IMR-90 (cell line): ENCODE results near the gene MRPS26. TPM values are rescaled to one million over a fixed set of nuclear protein-coding genes. Genes with fewer than 3 reads are reported as not detected.
A peak's percentile ranks its signal among the peaks of the same experiment; 100 is the strongest.

Experiments used
- ATAC-seq: fragments of 200-7000 bp; cut with Tn5 transposase; 2 replicates; pipeline ENCODE4 v1.9.1; 2020; ENCODE audit warnings: low read depth, mild to moderate bottlenecking, moderate library complexity
- BruUV-seq: library from RNA; stranded (reverse); fragments of 400-500 nt; replicated peaks from 2 replicates; lab custom pipeline; 2021; lab: Mats Ljungman, UMichigan
- CTCF ChIA-PET: fragments of 300-600 bp; formaldehyde crosslinking; extraction: SDS; loops from one replicate; lab custom pipeline; 2021; ENCODE audit warnings: antibody characterized with exemption; lab: Yijun Ruan, JAX
- POLR2A ChIA-PET: fragments of 300-600 bp; sonication (Branson Sonifier 250); formaldehyde crosslinking; loops from one replicate; lab custom pipeline; 2022; ENCODE audit warnings: antibody characterized with exemption; ENCODE audit not compliant: unreplicated experiment; lab: Charles Lee
- DNase-seq: peaks from one replicate; pipeline ENCODE4 v3.0.0; 2013
- H2AFZ ChIP-seq: replicated peaks from 2 replicates; pipeline ENCODE3; 2013; ENCODE audit warnings: low read length, mild to moderate bottlenecking; ENCODE audit not compliant: poor library complexity
- H2AK5ac ChIP-seq: 2 replicates; pipeline ENCODE4 v1.6.1; 2013; ENCODE audit warnings: low read depth, low read length, inconsistent platforms
- H2AK9ac ChIP-seq: replicated peaks from 2 replicates; pipeline ENCODE3; 2013; ENCODE audit warnings: mild to moderate bottlenecking, low read depth, low read length, moderate library complexity; ENCODE audit not compliant: poor library complexity
- H2BK120ac ChIP-seq: 2 replicates; pipeline ENCODE4 v1.6.1; 2013; ENCODE audit warnings: low read depth, low read length, inconsistent platforms
- H2BK15ac ChIP-seq: 3 replicates; pipeline ENCODE4 v1.6.1; 2013; ENCODE audit warnings: low read depth, low read length, inconsistent platforms
- H2BK20ac ChIP-seq: 2 replicates; pipeline ENCODE4 v1.6.1; 2013; ENCODE audit warnings: low read depth, mild to moderate bottlenecking, inconsistent platforms, low read length, moderate library complexity
- H2BK5ac ChIP-seq: 2 replicates; pipeline ENCODE4 v1.6.1; 2013; ENCODE audit warnings: mild to moderate bottlenecking, low read depth, low read length, inconsistent platforms; ENCODE audit not compliant: poor library complexity, severe bottlenecking
- H3K14ac ChIP-seq: replicated peaks from 2 replicates; pipeline ENCODE4 v1.6.1; 2013; ENCODE audit warnings: low read depth, low read length, inconsistent platforms
- H3K18ac ChIP-seq: 2 replicates; pipeline ENCODE4 v1.6.1; 2013; ENCODE audit warnings: low read depth, low read length, control low read depth
- H3K23ac ChIP-seq: 2 replicates; pipeline ENCODE4 v1.6.1; 2013; ENCODE audit warnings: low read depth, low read length, inconsistent platforms
- H3K27ac ChIP-seq: 2 replicates; pipeline ENCODE4 v1.5.1; 2013; ENCODE audit warnings: mild to moderate bottlenecking, control low read depth, low read length; ENCODE audit not compliant: insufficient read depth
- H3K27me3 ChIP-seq: 2 replicates; pipeline ENCODE4 v1.6.1; 2013; ENCODE audit warnings: low read length; ENCODE audit not compliant: control insufficient read depth, insufficient read depth
- H3K36me3 ChIP-seq: 2 replicates; pipeline ENCODE4 v1.6.1; 2013; ENCODE audit warnings: low read length, mixed read lengths; ENCODE audit not compliant: control insufficient read depth, insufficient read depth
- H3K4ac ChIP-seq: 2 replicates; pipeline ENCODE4 v1.6.1; 2013; ENCODE audit warnings: low read depth, low read length, inconsistent platforms
- H3K4me1 ChIP-seq: 2 replicates; pipeline ENCODE4 v1.6.1; 2013; ENCODE audit warnings: low read length, mixed read lengths; ENCODE audit not compliant: control insufficient read depth, insufficient read depth
- H3K4me2 ChIP-seq: 2 replicates; pipeline ENCODE4 v1.6.1; 2013; ENCODE audit warnings: low read depth, mild to moderate bottlenecking, control low read depth, low read length, moderate library complexity
- H3K4me3 ChIP-seq: 2 replicates; pipeline ENCODE4 v1.5.1; 2013; ENCODE audit warnings: low read depth, mild to moderate bottlenecking, control low read depth, low read length, moderate library complexity; ENCODE audit not compliant: insufficient read depth
- H3K56ac ChIP-seq: 2 replicates; pipeline ENCODE4 v1.6.1; 2013; ENCODE audit warnings: low read length, inconsistent platforms; ENCODE audit not compliant: insufficient read depth; ENCODE audit errors: extremely low read depth
- H3K79me1 ChIP-seq, 2 experiments: 2 replicates each; pipeline ENCODE4 v1.6.1; 2013; ENCODE audit warnings: low read length in 2 of 2, inconsistent platforms in 1 of 2, low read depth in 1 of 2
- H3K9ac ChIP-seq: 2 replicates; pipeline ENCODE4 v1.6.1; 2013; ENCODE audit warnings: low read depth, low read length, control low read depth
- H3K9me1 ChIP-seq: 2 replicates; pipeline ENCODE4 v1.6.1; 2013; ENCODE audit warnings: low read length, inconsistent platforms; ENCODE audit not compliant: insufficient read depth
- H3K9me3 ChIP-seq: 2 replicates; pipeline ENCODE4 v1.6.1; 2013; ENCODE audit warnings: low read length; ENCODE audit not compliant: control insufficient read depth, insufficient read depth
- H4K20me1 ChIP-seq: 2 replicates; pipeline ENCODE4 v1.6.1; 2013; ENCODE audit warnings: low read length, inconsistent platforms; ENCODE audit not compliant: insufficient read depth
- H4K5ac ChIP-seq: 2 replicates; pipeline ENCODE4 v1.6.1; 2013; ENCODE audit warnings: mild to moderate bottlenecking, low read depth, low read length, control low read depth
- H4K8ac ChIP-seq, 2 experiments: 2 replicates each; pipeline ENCODE4 v1.6.1; 2013; ENCODE audit warnings: low read depth in 2 of 2, low read length in 2 of 2, control low read depth in 1 of 2, inconsistent platforms in 1 of 2
- H4K91ac ChIP-seq: 2 replicates; pipeline ENCODE4 v1.6.1; 2013; ENCODE audit warnings: low read depth, low read length, inconsistent platforms; ENCODE audit not compliant: insufficient read depth
- BHLHE40 ChIP-seq: fragments of 150-350 bp; IDR thresholded peaks from 2 replicates; pipeline ENCODE4 v1.6.1; 2016; ENCODE audit warnings: mild to moderate bottlenecking, low read depth, low read length
- CEBPB ChIP-seq: IDR thresholded peaks from 2 replicates; pipeline ENCODE4 v1.6.1; 2012; ENCODE audit warnings: low read depth, low read length, improper control_type of control experiment
- CHD1 ChIP-seq: IDR thresholded peaks from 2 replicates; pipeline ENCODE4 v1.6.1; 2012; ENCODE audit warnings: low read depth, low read length, improper control_type of control experiment
- ELK1 ChIP-seq: fragments of 150-350 bp; IDR thresholded peaks from 2 replicates; pipeline ENCODE4 v1.6.1; 2016; ENCODE audit warnings: low read depth, mild to moderate bottlenecking, low read length, moderate library complexity, borderline replicate concordance
- MXI1 ChIP-seq: IDR thresholded peaks from 2 replicates; pipeline ENCODE4 v1.6.1; 2012; ENCODE audit warnings: low read depth, mild to moderate bottlenecking, low read length, moderate library complexity, borderline replicate concordance
- POLR2A ChIP-seq: IDR thresholded peaks from 2 replicates; pipeline ENCODE4 v1.6.1; 2012; ENCODE audit warnings: mild to moderate bottlenecking, low read depth, low read length
- RCOR1 ChIP-seq: IDR thresholded peaks from 2 replicates; pipeline ENCODE4 v1.6.1; 2012; ENCODE audit warnings: mild to moderate bottlenecking, low read length, improper control_type of control experiment; ENCODE audit not compliant: insufficient replicate concordance
- WGBS, 2 experiments: methylation state at CpG; one replicate each; pipeline versions ENCODE4 v1.1.5 to v1.1.7; 2013; ENCODE audit warnings: missing lambda C conversion rate in 2 of 2; ENCODE audit not compliant: insufficient read length in 1 of 2; ENCODE audit errors: extremely low coverage in 2 of 2; 5-methylcytosine and 5-hydroxymethylcytosine counted together
- dilution Hi-C: fragments of 300-500 bp; cut with HindIII; formaldehyde crosslinking; loops from one replicate; pipeline ENCODE4 v1.14.3; 2018; ENCODE audit warnings: low sequenced_read_pairs; ENCODE audit not compliant: unreplicated experiment
- in situ Hi-C: fragments of 300-500 bp; cut with MboI; formaldehyde crosslinking; loops from 3 replicates; pipeline ENCODE4 v1.14.3; 2019; ENCODE audit warnings: low sequenced_read_pairs, inconsistent platforms, mixed read lengths
- intact Hi-C: fragments of 100-400 bp; cut with micrococcal nuclease; formaldehyde crosslinking; loops from 2 replicates; pipeline ENCODE4 v1.10.0; 2022
- polyA plus RNA-seq, 3 experiments: library from polyadenylated mRNA; depleted of rRNA; stranded (reverse); fragments of >200 nt; gene quantifications; 2 replicates each; pipeline ENCODE4 v1.2.3, GENCODE V29; 2012; ENCODE audit warnings: low replicate concordance in 1 of 3
- total RNA-seq: library from RNA; depleted of rRNA; stranded (reverse); fragments of >200 nt; gene quantifications from 2 replicates; pipeline ENCODE4 v1.2.3, GENCODE V29; 2012
- TF ChIP-seq, protein P1 (sequence below): conservative IDR thresholded peaks from 2 replicates; pipeline ENCODE4 v1.5.1; 2012; ENCODE audit warnings: mild to moderate bottlenecking, low read depth, low read length, improper control_type of control experiment
- TF ChIP-seq, protein P2 (sequence below): fragments of 150-350 bp; IDR thresholded peaks from 2 replicates; pipeline ENCODE4 v1.6.1; 2017; ENCODE audit warnings: mild to moderate bottlenecking, antibody characterized with exemption, low read length, low read depth

Gene MRPS26
- total and polyA plus RNA-seq, 2 of the 4 experiments (the other 2 are of a cell fraction) = 22.2 to 38.6 TPM

- no peak overlapping the region for H4K91ac ChIP-seq
- H3K9me3 ChIP-seq = no peaks in the 10 kb centered on the region
- H3K4me1 ChIP-seq = no peaks in the 10 kb centered on the region
- intact Hi-C loops (no loop called here), dilution Hi-C loops (no loop called here), in situ Hi-C loops (no loop called here)
- H3K4me2 ChIP-seq = peak overlapping the region; percentile 8; the same call in 1 of the 2 replicates
- H2AFZ ChIP-seq = peak overlapping the region; percentile 26
- no peaks in the 10 kb centered on the region for H3K36me3 ChIP-seq
- CTCF ChIA-PET = no interaction called here
- no peak overlapping the region for H2BK15ac ChIP-seq
- ATAC-seq (peak; percentile 73), DNase-seq (no peak)
- no peak overlapping the region for H2AK9ac ChIP-seq
- TF ChIP-seq POLR2A (no peak), CHD1 (no peak), ELK1 (no peak), BHLHE40 (no peak), MXI1 (no peak), RCOR1 (no peak), CEBPB (no peak)
- TF ChIP-seq, protein P1, sequence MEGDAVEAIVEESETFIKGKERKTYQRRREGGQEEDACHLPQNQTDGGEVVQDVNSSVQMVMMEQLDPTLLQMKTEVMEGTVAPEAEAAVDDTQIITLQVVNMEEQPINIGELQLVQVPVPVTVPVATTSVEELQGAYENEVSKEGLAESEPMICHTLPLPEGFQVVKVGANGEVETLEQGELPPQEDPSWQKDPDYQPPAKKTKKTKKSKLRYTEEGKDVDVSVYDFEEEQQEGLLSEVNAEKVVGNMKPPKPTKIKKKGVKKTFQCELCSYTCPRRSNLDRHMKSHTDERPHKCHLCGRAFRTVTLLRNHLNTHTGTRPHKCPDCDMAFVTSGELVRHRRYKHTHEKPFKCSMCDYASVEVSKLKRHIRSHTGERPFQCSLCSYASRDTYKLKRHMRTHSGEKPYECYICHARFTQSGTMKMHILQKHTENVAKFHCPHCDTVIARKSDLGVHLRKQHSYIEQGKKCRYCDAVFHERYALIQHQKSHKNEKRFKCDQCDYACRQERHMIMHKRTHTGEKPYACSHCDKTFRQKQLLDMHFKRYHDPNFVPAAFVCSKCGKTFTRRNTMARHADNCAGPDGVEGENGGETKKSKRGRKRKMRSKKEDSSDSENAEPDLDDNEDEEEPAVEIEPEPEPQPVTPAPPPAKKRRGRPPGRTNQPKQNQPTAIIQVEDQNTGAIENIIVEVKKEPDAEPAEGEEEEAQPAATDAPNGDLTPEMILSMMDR = no peak
- TF ChIP-seq, protein P2, sequence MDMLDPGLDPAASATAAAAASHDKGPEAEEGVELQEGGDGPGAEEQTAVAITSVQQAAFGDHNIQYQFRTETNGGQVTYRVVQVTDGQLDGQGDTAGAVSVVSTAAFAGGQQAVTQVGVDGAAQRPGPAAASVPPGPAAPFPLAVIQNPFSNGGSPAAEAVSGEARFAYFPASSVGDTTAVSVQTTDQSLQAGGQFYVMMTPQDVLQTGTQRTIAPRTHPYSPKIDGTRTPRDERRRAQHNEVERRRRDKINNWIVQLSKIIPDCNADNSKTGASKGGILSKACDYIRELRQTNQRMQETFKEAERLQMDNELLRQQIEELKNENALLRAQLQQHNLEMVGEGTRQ = no peak
- H2BK120ac ChIP-seq = no peak overlapping the region
- no peak overlapping the region for H3K23ac ChIP-seq
- H4K20me1 ChIP-seq = no peaks in the 10 kb centered on the region
- no peak overlapping the region for H2BK20ac ChIP-seq
- POLR2A ChIA-PET = no interaction called here
- H3K27ac ChIP-seq = no peak overlapping the region
- no peak overlapping the region for H2BK5ac ChIP-seq
- no peak overlapping the region for H3K56ac ChIP-seq
- no peaks in the 10 kb centered on the region for H3K79me1 ChIP-seq
- WGBS, 2 experiments = 23% methylated on average over 23 of the region's 81 CpGs; no CpG with 5 or more reads in 1 of the 2 experiments
- no peak overlapping the region for H3K14ac ChIP-seq
- no peak overlapping the region for H3K4ac ChIP-seq
- no peak overlapping the region; the same call in 1 of the 2 replicates for H3K4me3 ChIP-seq
- H4K5ac ChIP-seq = no peak overlapping the region
- H3K27me3 ChIP-seq = peaks cover 37% of the 10 kb centered on the region
- H3K9me1 ChIP-seq = peaks cover 2% of the 10 kb centered on the region; the same call in 1 of the 2 replicates
- H3K18ac ChIP-seq = no peak overlapping the region
- H3K9ac ChIP-seq = no peak overlapping the region
- no TSS peak for BruUV-seq
- no peak overlapping the region for H2AK5ac ChIP-seq
- H4K8ac ChIP-seq = no peak overlapping the region
Observed at GRCh38 chr20:3092611-3093379, 46.9 kb downstream of the MRPS26 start.
